Measurements from ENCODE around the gene ZBTB16.

ZBTB16 gene

GRCh38 chr11:114290503-114291235 is 231.2 kb downstream of the ZBTB16 start:
- Histone ChIP-seq H3K36me3 (ENCODE audit: control insufficient read depth in 2 of 2, insufficient read depth in 1 of 2, low read length in 2 of 2) (no peaks in the 10 kb centered on the region), H3K9me3 (ENCODE audit: control insufficient read depth, insufficient read depth, low read depth, low read length) (no peaks in the 10 kb centered on the region), H3K27ac (ENCODE audit: extremely low read depth, low read depth, low read length) (no peak overlapping the region), H3K4me1 (ENCODE audit: control insufficient read depth, insufficient read depth, low read length) (no peaks in the 10 kb centered on the region), H3K4me3 (ENCODE audit: low read depth, low read length) (no peak overlapping the region)
- TF ChIP-seq ZNF555 (tag by site-specific recombination; conservative IDR thresholded peaks at IDR 0.05): no peak
- TF ChIP-seq ZNF112 (tag by site-specific recombination; IDR thresholded peaks at IDR 0.05): no peak
- TF ChIP-seq ZFP41 (tag by site-specific recombination; IDR thresholded peaks at IDR 0.05; ENCODE audit: borderline replicate concordance): no peak
- TF ChIP-seq ELK4 (IDR thresholded peaks at IDR 0.05; ENCODE audit: borderline replicate concordance, low read depth, low read length): no peak
- TF ChIP-seq ZNF626 (tag by site-specific recombination; IDR thresholded peaks at IDR 0.05): no peak
- no peak for TF ChIP-seq ZNF514 (tag by site-specific recombination; IDR thresholded peaks at IDR 0.05)
- no peak for TF ChIP-seq ZNF488 (tag by site-specific recombination; IDR thresholded peaks at IDR 0.05)
- TF ChIP-seq ZNF121 (tag by site-specific recombination; IDR thresholded peaks at IDR 0.05): no peak
- TF ChIP-seq KLF9 (tag by site-specific recombination; IDR thresholded peaks at IDR 0.05; ENCODE audit: low read depth): no peak
- TF ChIP-seq ZNF114 (tag by site-specific recombination; IDR thresholded peaks at IDR 0.05): no peak
- no peak for TF ChIP-seq ZNF266 (tag by site-specific recombination; IDR thresholded peaks at IDR 0.05; ENCODE audit: low read depth)
- TF ChIP-seq PRDM6 (tag by site-specific recombination; IDR thresholded peaks at IDR 0.05): no peak
- TF ChIP-seq REPIN1 (tag by site-specific recombination; IDR thresholded peaks at IDR 0.05; ENCODE audit: low read depth): no peak
- no peak for TF ChIP-seq ZBTB10 (tag by site-specific recombination; IDR thresholded peaks at IDR 0.05)
- no peak for TF ChIP-seq ZNF423 (tag by site-specific recombination; IDR thresholded peaks at IDR 0.05)
- TF ChIP-seq ZFP37 (tag by site-specific recombination; IDR thresholded peaks at IDR 0.05): no peak
- no peak for TF ChIP-seq ZNF292 (tag by site-specific recombination; IDR thresholded peaks at IDR 0.05; ENCODE audit: borderline replicate concordance, low read depth)
- no peak for TF ChIP-seq ZNF600 (tag by site-specific recombination; IDR thresholded peaks at IDR 0.05)
- ChIA-PET CTCF (interaction anchor here (0.7 to 3.2 kb wide), 2 partner anchors 10 to 30 kb away, joined by 3 to 10 read pairs; no protein-coding TSS in a partner anchor), POLR2A (no interaction called here)

GRCh38 chr11:114291381-114291780 is 231.9 kb downstream of the ZBTB16 start:
- no peaks in the 10 kb centered on the region for H3K36me3 ChIP-seq (ENCODE audit: control insufficient read depth in 2 of 2, insufficient read depth in 1 of 2, low read length in 2 of 2)
- ChIA-PET POLR2A (no interaction called here), CTCF (interaction anchor here (0.5 to 3.2 kb wide), 2 partner anchors 10 to 131 kb away, joined by 3 to 10 read pairs; no protein-coding TSS in a partner anchor)
- no peaks in the 10 kb centered on the region for H3K9me3 ChIP-seq (ENCODE audit: control insufficient read depth, insufficient read depth, low read depth, low read length)
- no peaks in the 10 kb centered on the region for H3K4me1 ChIP-seq (ENCODE audit: control insufficient read depth, insufficient read depth, low read length)
- H3K27ac ChIP-seq (ENCODE audit: extremely low read depth, low read depth, low read length): no peak overlapping the region
- H3K4me3 ChIP-seq (ENCODE audit: low read depth, low read length): no peak overlapping the region
- TF ChIP-seq ZNF169 (tag by site-specific recombination; IDR thresholded peaks at IDR 0.05) (no peak), FEZF1 (tag by site-specific recombination; IDR thresholded peaks at IDR 0.05) (no peak), ZNF214 (tag by site-specific recombination; IDR thresholded peaks at IDR 0.05; ENCODE audit: borderline replicate concordance) (no peak), KLF10 (tag by site-specific recombination; IDR thresholded peaks at IDR 0.05) (no peak), ZNF10 (tag by site-specific recombination; IDR thresholded peaks at IDR 0.05) (no peak), ZNF211 (tag by site-specific recombination; IDR thresholded peaks at IDR 0.05; ENCODE audit: low read depth) (no peak), GLIS2 (tag by site-specific recombination; IDR thresholded peaks at IDR 0.05) (no peak), ZNF391 (tag by site-specific recombination; IDR thresholded peaks at IDR 0.05; ENCODE audit: borderline replicate concordance, low read depth) (no peak), ZNF585B (tag by site-specific recombination; IDR thresholded peaks at IDR 0.05) (no peak), KLF16 (tag by site-specific recombination; IDR thresholded peaks at IDR 0.05) (no peak), ZNF514 (tag by site-specific recombination; IDR thresholded peaks at IDR 0.05) (no peak), ZNF621 (tag by site-specific recombination; IDR thresholded peaks at IDR 0.05) (no peak), ZEB2 (tag by site-specific recombination; IDR thresholded peaks at IDR 0.05) (no peak), ZNF221 (tag by site-specific recombination; IDR thresholded peaks at IDR 0.05; ENCODE audit: borderline replicate concordance) (no peak)

Data from HEK293 (cell line).